ENCODE results near the gene RGS7BP. TPM values are rescaled to one million over a fixed set of nuclear protein-coding genes. Genes with fewer than 3 reads are reported as not detected.

Gene RGS7BP
- total and polyA plus RNA-seq, 4 donors = 0.47 to 1.9 (median 1.1) TPM

- Histone ChIP-seq H3K27me3 (ENCODE audit: control insufficient read depth in 4 of 4, insufficient read depth in 4 of 4, low read length in 3 of 4) (peaks cover 0 to 7% (median 0%) of the 10 kb centered on the region in 4 donors), H3K36me3 (ENCODE audit: control insufficient read depth in 4 of 4, insufficient read depth in 3 of 4, low read depth in 1 of 4, low read length in 3 of 4) (no peaks in the 10 kb centered on the region), H3K4me3 (ENCODE audit: low read depth in 1 of 3, low read length in 3 of 3) (no peak overlapping the region), H3K27ac (ENCODE audit: low read depth in 1 of 2, low read length in 2 of 2) (no peak overlapping the region), H3K9me3 (ENCODE audit: control insufficient read depth in 4 of 4, low read length in 3 of 4) (no peaks in the 10 kb centered on the region), H3K9ac (ENCODE audit: low read depth in 1 of 2, low read length in 2 of 2) (no peak overlapping the region), H3K4me1 (ENCODE audit: control insufficient read depth in 4 of 4, insufficient read depth in 4 of 4, low read length in 3 of 4) (no peaks in the 10 kb centered on the region)
- WGBS = 62% methylated on average over 10 of the region's 10 CpGs
- no peak for TF ChIP-seq ZBTB33 (IDR thresholded peaks at IDR 0.05)
- no peak for TF ChIP-seq EGR1 (IDR thresholded peaks at IDR 0.05; ENCODE audit: low read depth in 2 of 2)
- no peak for DNase-seq (ENCODE audit: low spot score)
Measured at GRCh38 chr5:64637837-64638443, 132.1 kb downstream of the RGS7BP start.

GRCh38 chr5:64644831-64645230 lies 139.0 kb downstream of the RGS7BP start:
- H3K9me3 ChIP-seq (ENCODE audit: control insufficient read depth in 4 of 4, low read length in 3 of 4) = no peaks in the 10 kb centered on the region
- no peaks in the 10 kb centered on the region for H3K27me3 ChIP-seq (ENCODE audit: control insufficient read depth in 4 of 4, insufficient read depth in 4 of 4, low read length in 3 of 4)
- no peak for DNase-seq (ENCODE audit: low spot score)
- TF ChIP-seq YY1 (IDR thresholded peaks at IDR 0.05) (no peak), EGR1 (IDR thresholded peaks at IDR 0.05; ENCODE audit: low read depth in 2 of 2) (no peak), FOXA1 (IDR thresholded peaks at IDR 0.05) (no peak)
- H3K4me1 ChIP-seq (ENCODE audit: control insufficient read depth in 4 of 4, insufficient read depth in 4 of 4, low read length in 3 of 4) = no peaks in the 10 kb centered on the region
- H3K27ac ChIP-seq (ENCODE audit: low read depth in 1 of 2, low read length in 2 of 2) = no peak overlapping the region
- H3K36me3 ChIP-seq (ENCODE audit: control insufficient read depth in 4 of 4, insufficient read depth in 3 of 4, low read depth in 1 of 4, low read length in 3 of 4) = no peaks in the 10 kb centered on the region
- H3K9ac ChIP-seq (ENCODE audit: low read depth in 1 of 2, low read length in 2 of 2) = no peak overlapping the region
- H3K4me3 ChIP-seq (ENCODE audit: low read depth in 1 of 3, low read length in 3 of 3) = no peak overlapping the region

GRCh38 chr5:64646169-64646568 lies 140.4 kb downstream of the RGS7BP start:
- no peak overlapping the region for H3K4me3 ChIP-seq (ENCODE audit: low read depth in 1 of 3, low read length in 3 of 3)
- WGBS = 69% methylated on average over 3 of the region's 3 CpGs
- H3K36me3 ChIP-seq (ENCODE audit: control insufficient read depth in 4 of 4, insufficient read depth in 3 of 4, low read depth in 1 of 4, low read length in 3 of 4) = no peaks in the 10 kb centered on the region
- H3K27me3 ChIP-seq (ENCODE audit: control insufficient read depth in 4 of 4, insufficient read depth in 4 of 4, low read length in 3 of 4) = no peaks in the 10 kb centered on the region
- no peaks in the 10 kb centered on the region for H3K9me3 ChIP-seq (ENCODE audit: control insufficient read depth in 4 of 4, low read length in 3 of 4)
- TF ChIP-seq ATF3 (IDR thresholded peaks at IDR 0.05) (no peak), GABPA (IDR thresholded peaks at IDR 0.05 in 1 of 2, conservative IDR thresholded peaks at IDR 0.05 in 1 of 2) (no peak), JUND (IDR thresholded peaks at IDR 0.05) (no peak), SP1 (IDR thresholded peaks at IDR 0.05) (no peak), RAD21 (IDR thresholded peaks at IDR 0.05) (no peak), FOXA1 (IDR thresholded peaks at IDR 0.05) (no peak), NR2F2 (IDR thresholded peaks at IDR 0.05) (no peak)
- H3K4me1 ChIP-seq (ENCODE audit: control insufficient read depth in 4 of 4, insufficient read depth in 4 of 4, low read length in 3 of 4) = no peaks in the 10 kb centered on the region
- DNase-seq (ENCODE audit: low spot score) = no peak
- H3K27ac ChIP-seq (ENCODE audit: low read depth in 1 of 2, low read length in 2 of 2) = no peak overlapping the region
- no peak overlapping the region for H3K9ac ChIP-seq (ENCODE audit: low read depth in 1 of 2, low read length in 2 of 2)

GRCh38 chr5:64649512-64649911 lies 143.7 kb downstream of the RGS7BP start:
- Histone ChIP-seq H3K36me3 (ENCODE audit: control insufficient read depth in 4 of 4, insufficient read depth in 3 of 4, low read depth in 1 of 4, low read length in 3 of 4) (no peaks in the 10 kb centered on the region), H3K9me3 (ENCODE audit: control insufficient read depth in 4 of 4, low read length in 3 of 4) (no peaks in the 10 kb centered on the region), H3K9ac (ENCODE audit: low read depth in 1 of 2, low read length in 2 of 2) (no peak overlapping the region), H3K27ac (ENCODE audit: low read depth in 1 of 2, low read length in 2 of 2) (no peak overlapping the region), H3K4me1 (ENCODE audit: control insufficient read depth in 4 of 4, insufficient read depth in 4 of 4, low read length in 3 of 4) (peaks cover 0 to 4% (median 1%) of the 10 kb centered on the region in 4 donors), H3K27me3 (ENCODE audit: control insufficient read depth in 4 of 4, insufficient read depth in 4 of 4, low read length in 3 of 4) (no peaks in the 10 kb centered on the region), H3K4me3 (ENCODE audit: low read depth in 1 of 3, low read length in 3 of 3) (no peak overlapping the region)
- 75% methylated on average over 2 of the region's 2 CpGs for WGBS
- no peak for DNase-seq (ENCODE audit: low spot score)
- TF ChIP-seq YY1 (IDR thresholded peaks at IDR 0.05) (no peak), CTCF (IDR thresholded peaks at IDR 0.05; ENCODE audit: low read depth, low read length, missing input control) (no peak), HNF4A (conservative IDR thresholded peaks at IDR 0.05) (no peak), FOXA2 (IDR thresholded peaks at IDR 0.05) (no peak), REST (IDR thresholded peaks at IDR 0.05) (no peak), HNF4G (IDR thresholded peaks at IDR 0.05) (no peak), TAF1 (conservative IDR thresholded peaks at IDR 0.05) (no peak), RAD21 (IDR thresholded peaks at IDR 0.05) (no peak), FOXA1 (IDR thresholded peaks at IDR 0.05) (no peak)
